Sigmoid colon (tissue), 4 donors: ENCODE data around the gene CABLES1.

Experiments used
- CTCF ChIP-seq, 4 experiments: fragments of 450-650 bp in 3 of 4; fragments of 200-600 bp in 1 of 4; IDR thresholded peaks; one replicate each; pipeline ENCODE4 v1.5.1; 2016 to 2019; ENCODE audit warnings: antibody characterized with exemption in 4 of 4, mild to moderate bottlenecking in 3 of 4, moderate library complexity in 2 of 4
- POLR2A ChIP-seq, 2 donors: fragments of 450-650 bp; IDR thresholded peaks; one replicate each; pipeline ENCODE4 v1.6.1; 2016; ENCODE audit warnings: antibody characterized with exemption in 2 of 2, mild to moderate bottlenecking in 2 of 2, moderate library complexity in 2 of 2
- POLR2AphosphoS5 ChIP-seq, 4 donors: sonication (generic); formaldehyde crosslinking; IDR thresholded peaks; one replicate each; pipeline ENCODE4 v1.6.1; 2017; ENCODE audit warnings: antibody characterized with exemption in 4 of 4

GRCh38 chr18:23231340-23232021, 96.2 kb downstream of the CABLES1 start:
- no peak for TF ChIP-seq CTCF (IDR thresholded peaks at IDR 0.05)
- no peak for TF ChIP-seq POLR2A (IDR thresholded peaks at IDR 0.05)
- TF ChIP-seq POLR2AphosphoS5 (IDR thresholded peaks at IDR 0.05), result peak in 2 of 4 donors; percentile 39 to 71
